SK-N-SH (cell line): ENCODE measurements around the gene OSBPL10.

Experiments
- REST ChIP-seq: IDR thresholded peaks from 2 replicates; pipeline ENCODE4 v1.6.1; 2012; ENCODE audit warnings: mild to moderate bottlenecking, low read depth, low read length, moderate library complexity
- TF ChIP-seq, protein P1 (sequence below): fragments of 200-600 bp; sonication (generic); IDR thresholded peaks from 2 replicates; pipeline ENCODE4 v1.6.1; 2017; ENCODE audit warnings: antibody characterized with exemption, mild to moderate bottlenecking, moderate library complexity

- TF ChIP-seq, protein P1, sequence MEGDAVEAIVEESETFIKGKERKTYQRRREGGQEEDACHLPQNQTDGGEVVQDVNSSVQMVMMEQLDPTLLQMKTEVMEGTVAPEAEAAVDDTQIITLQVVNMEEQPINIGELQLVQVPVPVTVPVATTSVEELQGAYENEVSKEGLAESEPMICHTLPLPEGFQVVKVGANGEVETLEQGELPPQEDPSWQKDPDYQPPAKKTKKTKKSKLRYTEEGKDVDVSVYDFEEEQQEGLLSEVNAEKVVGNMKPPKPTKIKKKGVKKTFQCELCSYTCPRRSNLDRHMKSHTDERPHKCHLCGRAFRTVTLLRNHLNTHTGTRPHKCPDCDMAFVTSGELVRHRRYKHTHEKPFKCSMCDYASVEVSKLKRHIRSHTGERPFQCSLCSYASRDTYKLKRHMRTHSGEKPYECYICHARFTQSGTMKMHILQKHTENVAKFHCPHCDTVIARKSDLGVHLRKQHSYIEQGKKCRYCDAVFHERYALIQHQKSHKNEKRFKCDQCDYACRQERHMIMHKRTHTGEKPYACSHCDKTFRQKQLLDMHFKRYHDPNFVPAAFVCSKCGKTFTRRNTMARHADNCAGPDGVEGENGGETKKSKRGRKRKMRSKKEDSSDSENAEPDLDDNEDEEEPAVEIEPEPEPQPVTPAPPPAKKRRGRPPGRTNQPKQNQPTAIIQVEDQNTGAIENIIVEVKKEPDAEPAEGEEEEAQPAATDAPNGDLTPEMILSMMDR, result no peak
- no peak for TF ChIP-seq REST
These were observed 345.5 kb downstream of the OSBPL10 start for GRCh38 chr3:31635545-31635944.
